NCI-H226 (cell line): Measurements from ENCODE around the gene WNT9A.

Experiments
- DNase-seq: peaks from one replicate; pipeline ENCODE4 v3.0.0-alpha.2; 2015

Gene WNT9A

GRCh38 chr1:227924168-227924832 lies 23.4 kb downstream of the WNT9A start:
- no peak for DNase-seq

GRCh38 chr1:227923353-227924167 lies 24.2 kb downstream of the WNT9A start:
- DNase-seq: no peak

GRCh38 chr1:227922501-227923352 lies 25.0 kb downstream of the WNT9A start:
- DNase-seq: no peak

GRCh38 chr1:227921461-227922185 lies 26.1 kb downstream of the WNT9A start:
- DNase-seq: no peak

GRCh38 chr1:227920896-227921295 lies 26.8 kb downstream of the WNT9A start:
- no peak for DNase-seq

GRCh38 chr1:227920426-227920825 lies 27.3 kb downstream of the WNT9A start:
- DNase-seq: no peak

GRCh38 chr1:227919906-227920305 lies 27.8 kb downstream of the WNT9A start:
- DNase-seq: no peak

- no peak for DNase-seq
Observed at GRCh38 chr1:227918736-227919135, 29.0 kb downstream of the WNT9A start.

GRCh38 chr1:227918083-227918700 lies 29.5 kb downstream of the WNT9A start:
- DNase-seq: no peak

- no peak for DNase-seq
Observed at GRCh38 chr1:227917081-227917950, 30.4 kb downstream of the WNT9A start.

- DNase-seq: no peak
Observed at GRCh38 chr1:227916655-227917054, 31.1 kb downstream of the WNT9A start.

- DNase-seq: no peak
Observed at GRCh38 chr1:227915564-227916553, 31.9 kb downstream of the WNT9A start.

- DNase-seq: no peak
Observed at GRCh38 chr1:227914801-227915563, 32.8 kb downstream of the WNT9A start.

- DNase-seq: no peak
Observed at GRCh38 chr1:227913764-227914721, 33.7 kb downstream of the WNT9A start.

- no peak for DNase-seq
Observed at GRCh38 chr1:227913396-227913763, 34.4 kb downstream of the WNT9A start.

GRCh38 chr1:227912866-227913265 lies 34.9 kb downstream of the WNT9A start:
- no peak for DNase-seq

GRCh38 chr1:227911376-227911775 lies 36.4 kb downstream of the WNT9A start:
- DNase-seq: no peak
